ENCODE data around the gene KRT31. TPM values are rescaled to one million over a fixed set of nuclear protein-coding genes. Genes with fewer than 3 reads are reported as not detected.

The KRT31 gene
- total RNA-seq, 2 donors from 2014 or later: not detected

DNA sequence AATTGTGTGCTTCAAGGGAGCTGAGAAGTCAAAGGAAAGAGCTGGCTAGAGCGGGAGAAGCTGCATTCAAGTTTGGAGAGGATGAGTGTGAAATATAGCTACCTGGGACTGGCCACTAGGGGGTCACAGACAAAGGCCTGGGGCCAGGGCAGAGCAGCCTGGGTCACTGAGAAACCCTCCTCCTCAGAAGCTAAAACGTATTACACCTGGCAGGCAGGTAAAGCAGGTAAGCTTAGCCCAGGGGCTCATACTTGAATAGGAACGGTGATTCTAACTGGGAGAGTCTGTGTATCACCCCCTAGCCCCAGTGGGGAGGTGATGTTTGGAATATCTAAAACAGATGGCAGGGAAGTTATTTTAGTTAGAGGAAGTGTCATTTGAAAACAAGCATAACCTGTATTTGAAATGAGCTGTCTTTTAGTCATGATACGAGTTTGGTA, 20.2 kb upstream of the KRT31 start:
- WGBS, 2 donors: 51 to 61% methylated on average over 4 of the region's 4 CpGs
- ATAC-seq (no peak), DNase-seq (no peak)
- Histone ChIP-seq H3K9me3 (no peaks in the 10 kb centered on the region), H3K27me3 (no peaks in the 10 kb centered on the region), H3K4me1 (no peaks in the 10 kb centered on the region), H3K36me3 (replicated peaks in 1 of 2; ENCODE audit: insufficient read depth in 1 of 2, low read depth in 2 of 2) (no peaks in the 10 kb centered on the region), H3K4me3 (no peak overlapping the region), H3K27ac (no peak overlapping the region)
- intact Hi-C loops (cut with DNase I): no loop called here
- TF ChIP-seq, protein P1, sequence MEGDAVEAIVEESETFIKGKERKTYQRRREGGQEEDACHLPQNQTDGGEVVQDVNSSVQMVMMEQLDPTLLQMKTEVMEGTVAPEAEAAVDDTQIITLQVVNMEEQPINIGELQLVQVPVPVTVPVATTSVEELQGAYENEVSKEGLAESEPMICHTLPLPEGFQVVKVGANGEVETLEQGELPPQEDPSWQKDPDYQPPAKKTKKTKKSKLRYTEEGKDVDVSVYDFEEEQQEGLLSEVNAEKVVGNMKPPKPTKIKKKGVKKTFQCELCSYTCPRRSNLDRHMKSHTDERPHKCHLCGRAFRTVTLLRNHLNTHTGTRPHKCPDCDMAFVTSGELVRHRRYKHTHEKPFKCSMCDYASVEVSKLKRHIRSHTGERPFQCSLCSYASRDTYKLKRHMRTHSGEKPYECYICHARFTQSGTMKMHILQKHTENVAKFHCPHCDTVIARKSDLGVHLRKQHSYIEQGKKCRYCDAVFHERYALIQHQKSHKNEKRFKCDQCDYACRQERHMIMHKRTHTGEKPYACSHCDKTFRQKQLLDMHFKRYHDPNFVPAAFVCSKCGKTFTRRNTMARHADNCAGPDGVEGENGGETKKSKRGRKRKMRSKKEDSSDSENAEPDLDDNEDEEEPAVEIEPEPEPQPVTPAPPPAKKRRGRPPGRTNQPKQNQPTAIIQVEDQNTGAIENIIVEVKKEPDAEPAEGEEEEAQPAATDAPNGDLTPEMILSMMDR (IDR thresholded peaks at IDR 0.05): peak in 3 of 7 experiments; percentile 3 to 16 (median 6)
- no peak for TF ChIP-seq POLR2A (IDR thresholded peaks at IDR 0.05)

DNA sequence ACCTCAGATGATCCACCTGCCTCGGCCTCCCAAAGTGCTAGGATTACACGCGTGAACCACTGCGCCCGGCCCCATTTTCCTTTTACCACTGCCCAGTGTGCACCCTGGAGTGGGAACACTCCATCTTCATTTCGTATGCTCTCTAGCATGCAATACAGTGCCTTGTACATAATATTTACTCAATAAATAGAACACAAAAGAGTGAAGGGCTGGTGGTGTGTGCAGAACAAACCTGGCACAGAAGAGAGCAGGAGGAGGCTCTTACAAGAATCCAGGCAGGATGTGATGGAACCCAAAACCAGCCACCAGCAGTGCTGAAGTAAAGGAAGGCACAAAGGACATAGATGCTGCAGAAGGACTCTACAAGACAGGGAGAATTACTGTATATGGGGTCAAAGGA, 19.7 kb upstream of the KRT31 start:
- 89 to 92% methylated on average over 6 of the region's 6 CpGs for WGBS, 2 donors
- DNase-seq: no peak
- no peak for ATAC-seq
- Histone ChIP-seq H3K9me3 (no peaks in the 10 kb centered on the region), H3K4me1 (no peaks in the 10 kb centered on the region), H3K36me3 (replicated peaks in 1 of 2; ENCODE audit: insufficient read depth in 1 of 2, low read depth in 2 of 2) (no peaks in the 10 kb centered on the region), H3K27ac (no peak overlapping the region), H3K27me3 (no peaks in the 10 kb centered on the region), H3K4me3 (no peak overlapping the region)
- intact Hi-C loops (cut with DNase I): no loop called here
- TF ChIP-seq, protein P1 (IDR thresholded peaks at IDR 0.05): no peak
- TF ChIP-seq POLR2A (IDR thresholded peaks at IDR 0.05): no peak

DNA sequence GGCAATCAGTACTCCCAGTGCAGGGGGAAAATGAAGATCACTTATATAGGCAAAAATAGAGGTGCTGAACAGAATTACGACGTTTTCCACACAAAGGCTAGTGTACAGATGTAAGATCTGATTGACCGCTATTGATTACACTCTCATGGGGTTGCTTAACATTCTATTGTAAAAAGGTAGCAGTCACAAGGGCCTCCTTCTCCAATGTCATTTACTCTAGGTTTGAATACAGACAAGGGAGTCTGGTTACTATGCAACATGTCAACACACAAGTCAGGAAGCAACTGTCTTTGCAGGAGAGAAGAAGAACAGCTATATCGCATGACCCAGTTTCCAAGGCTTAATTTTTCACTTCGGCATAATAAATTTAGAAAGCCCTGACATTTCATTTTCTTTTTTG, 19.1 kb upstream of the KRT31 start:
- intact Hi-C loops (cut with DNase I): no loop called here
- Histone ChIP-seq H3K27ac (no peak overlapping the region), H3K4me1 (no peaks in the 10 kb centered on the region), H3K9me3 (no peaks in the 10 kb centered on the region), H3K27me3 (no peaks in the 10 kb centered on the region), H3K36me3 (replicated peaks in 1 of 2; ENCODE audit: insufficient read depth in 1 of 2, low read depth in 2 of 2) (no peaks in the 10 kb centered on the region), H3K4me3 (no peak overlapping the region)
- no peak for DNase-seq
- WGBS, 2 donors: 71 to 72% methylated on average over 5 of the region's 5 CpGs
- TF ChIP-seq, protein P1 (IDR thresholded peaks at IDR 0.05): no peak
- TF ChIP-seq POLR2A (IDR thresholded peaks at IDR 0.05): no peak
- no peak for ATAC-seq

DNA sequence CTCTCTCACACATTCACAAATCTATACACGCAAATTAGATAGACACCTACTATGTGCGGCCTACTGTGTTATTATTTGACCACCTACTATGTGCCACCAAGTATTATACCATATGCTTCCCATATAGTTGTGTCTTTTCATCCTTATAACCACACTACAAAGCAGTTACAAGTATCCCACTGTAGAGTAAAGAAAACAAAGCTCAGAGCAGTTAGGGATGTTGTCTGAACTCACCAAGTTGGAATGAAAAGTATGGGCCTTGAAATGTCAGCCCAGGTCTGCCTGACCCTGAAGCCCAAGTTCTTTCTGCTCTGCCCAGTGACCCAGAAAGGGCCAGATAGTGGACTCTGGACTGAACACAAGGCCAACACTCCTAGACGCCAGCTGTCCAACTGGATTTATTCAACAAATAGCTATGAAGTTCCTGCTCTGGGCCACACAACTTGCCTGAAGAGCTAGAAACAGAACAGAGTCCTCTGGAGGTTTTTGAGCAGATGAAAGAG, 18.5 kb upstream of the KRT31 start:
- H3K9me3 ChIP-seq: no peaks in the 10 kb centered on the region
- no peaks in the 10 kb centered on the region for H3K36me3 ChIP-seq (replicated peaks in 1 of 2; ENCODE audit: insufficient read depth in 1 of 2, low read depth in 2 of 2)
- ATAC-seq (peak; percentile 60), DNase-seq (peak; percentile 10 to 55 (median 25))
- 35 to 45% methylated on average over 3 of the region's 3 CpGs for WGBS, 2 donors
- H3K4me3 ChIP-seq: no peak overlapping the region
- no peaks in the 10 kb centered on the region for H3K27me3 ChIP-seq
- H3K27ac ChIP-seq: no peak overlapping the region
- H3K4me1 ChIP-seq: no peaks in the 10 kb centered on the region
- no peak for TF ChIP-seq POLR2A (IDR thresholded peaks at IDR 0.05)
- TF ChIP-seq, protein P1 (IDR thresholded peaks at IDR 0.05): no peak
- intact Hi-C loops (cut with DNase I): no loop called here

DNA sequence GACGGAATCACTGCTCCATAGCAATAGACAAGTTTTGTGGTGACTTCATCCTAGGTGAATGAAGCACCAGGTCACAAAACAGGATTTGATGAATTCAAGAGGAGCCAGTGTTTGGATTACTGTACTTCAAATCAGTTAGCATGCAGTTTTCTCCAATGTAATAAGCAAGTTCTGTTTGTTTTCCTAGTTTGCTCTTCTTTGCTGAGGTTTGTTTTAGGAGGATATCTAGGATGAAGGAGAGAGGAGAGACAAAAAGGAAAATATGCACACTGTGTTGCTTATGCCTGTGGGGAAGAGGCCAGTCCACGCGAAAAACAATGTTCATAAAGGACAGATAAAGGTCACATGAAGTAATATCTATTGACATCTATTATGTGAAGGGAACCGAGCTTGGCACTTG, 18.0 kb upstream of the KRT31 start:
- no peak overlapping the region for H3K4me3 ChIP-seq
- DNase-seq (no peak), ATAC-seq (no peak)
- no peaks in the 10 kb centered on the region for H3K4me1 ChIP-seq
- H3K27ac ChIP-seq: no peak overlapping the region
- TF ChIP-seq POLR2A (IDR thresholded peaks at IDR 0.05): no peak
- TF ChIP-seq, protein P1 (IDR thresholded peaks at IDR 0.05): no peak
- no peaks in the 10 kb centered on the region for H3K36me3 ChIP-seq (replicated peaks in 1 of 2; ENCODE audit: insufficient read depth in 1 of 2, low read depth in 2 of 2)
- intact Hi-C loops (cut with DNase I): no loop called here
- no peaks in the 10 kb centered on the region for H3K27me3 ChIP-seq
- H3K9me3 ChIP-seq: no peaks in the 10 kb centered on the region
- 54 to 72% methylated on average over 3 to 4 of the region's 4 CpGs for WGBS, 2 donors

All from body of pancreas (tissue), 4 donors.